IgD-negative memory B cell (primary cell): ENCODE results near the gene CH25H. TPM values are rescaled to one million over a fixed set of nuclear protein-coding genes. Genes with fewer than 3 reads are reported as not detected.
"Not testable (repeated sequence)": the region's sequence is repeated elsewhere in the genome, so short reads cannot be mapped to it uniquely, and the experiment has no call there.

Experiments
- H3K27ac Mint-ChIP-seq, 3 donors: one replicate each; pipeline ENCODE4 v1.8.0; 2020 to 2022; ENCODE audit warnings: mild to moderate bottlenecking in 3 of 3, mixed read lengths in 3 of 3, moderate library complexity in 1 of 3
- H3K27me3 Mint-ChIP-seq: one replicate; pipeline ENCODE4 v1.8.0; 2021; ENCODE audit warnings: mixed read lengths
- H3K36me3 Mint-ChIP-seq: one replicate; pipeline ENCODE4 v1.8.0; 2020; ENCODE audit warnings: mild to moderate bottlenecking, mixed read lengths
- H3K4me1 Mint-ChIP-seq, 3 donors: one replicate each; pipeline ENCODE4 v1.8.0; 2020 to 2022; ENCODE audit warnings: mixed read lengths in 3 of 3, mild to moderate bottlenecking in 1 of 3
- H3K4me3 Mint-ChIP-seq, 4 donors: one replicate each; pipeline ENCODE4 v1.8.0; 2020 to 2022; ENCODE audit warnings: mild to moderate bottlenecking in 4 of 4, mixed read lengths in 4 of 4, moderate library complexity in 3 of 4
- H3K9me3 Mint-ChIP-seq, 3 donors: one replicate each; pipeline ENCODE4 v1.8.0; 2020 to 2021; ENCODE audit warnings: mixed read lengths in 3 of 3, mild to moderate bottlenecking in 1 of 3
- polyA plus RNA-seq: library from polyadenylated mRNA; unstranded; fragments of 300-500 nt; fragmentation: Illumina TruSeq; gene quantifications from one replicate; pipeline ENCODE4 v1.2.3, GENCODE V29; 2021

CH25H gene, protein sequence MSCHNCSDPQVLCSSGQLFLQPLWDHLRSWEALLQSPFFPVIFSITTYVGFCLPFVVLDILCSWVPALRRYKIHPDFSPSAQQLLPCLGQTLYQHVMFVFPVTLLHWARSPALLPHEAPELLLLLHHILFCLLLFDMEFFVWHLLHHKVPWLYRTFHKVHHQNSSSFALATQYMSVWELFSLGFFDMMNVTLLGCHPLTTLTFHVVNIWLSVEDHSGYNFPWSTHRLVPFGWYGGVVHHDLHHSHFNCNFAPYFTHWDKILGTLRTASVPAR
- not detected for polyA plus RNA-seq

DNA sequence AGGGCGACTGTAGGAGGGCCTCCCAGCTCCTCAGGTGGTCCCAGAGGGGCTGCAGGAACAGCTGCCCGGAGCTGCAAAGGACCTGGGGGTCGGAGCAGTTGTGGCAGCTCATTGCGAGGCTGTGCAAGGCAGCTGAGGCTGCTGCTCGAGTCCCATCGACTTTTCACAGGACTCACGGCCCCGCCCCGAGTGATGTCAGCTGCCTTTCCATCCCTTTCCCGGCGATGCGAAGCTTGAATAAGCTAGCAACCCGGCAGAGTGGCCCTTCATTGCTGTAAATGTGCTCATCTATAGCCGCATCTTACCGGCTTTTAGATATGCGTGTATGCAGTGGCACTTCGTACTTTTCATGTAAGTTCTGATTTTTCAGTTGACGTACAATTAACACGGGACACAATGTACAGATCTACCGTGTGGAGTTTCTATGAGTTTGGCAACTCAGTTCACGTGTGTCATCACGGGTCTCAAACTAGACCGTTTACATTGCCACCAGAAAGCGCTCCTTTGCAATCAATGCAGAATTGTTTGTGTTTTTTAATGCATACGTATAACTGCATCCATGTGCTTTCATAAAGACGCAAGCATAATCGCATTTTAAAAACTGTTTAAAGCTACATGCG, at the start of gene CH25H:
Gene CH25H, minus strand, starts transcription at position 137 of the 620 bp plus-strand sequence. Its CDS starts 25 bp downstream, at position 112.
- Mint-ChIP-seq H3K4me1 (peaks cover 11 to 17% (median 17%) of the 10 kb centered on the region in 3 donors), H3K27me3 (peaks cover 40% of the 10 kb centered on the region), H3K36me3 (no peaks in the 10 kb centered on the region), H3K27ac (peak within 1 kb of the TSS in 1 of 3 donors; percentile 76), H3K9me3 (no peaks in the 10 kb centered on the region), H3K4me3 (peak within 1 kb of the TSS; percentile 69 to 94 (median 86))

DNA sequence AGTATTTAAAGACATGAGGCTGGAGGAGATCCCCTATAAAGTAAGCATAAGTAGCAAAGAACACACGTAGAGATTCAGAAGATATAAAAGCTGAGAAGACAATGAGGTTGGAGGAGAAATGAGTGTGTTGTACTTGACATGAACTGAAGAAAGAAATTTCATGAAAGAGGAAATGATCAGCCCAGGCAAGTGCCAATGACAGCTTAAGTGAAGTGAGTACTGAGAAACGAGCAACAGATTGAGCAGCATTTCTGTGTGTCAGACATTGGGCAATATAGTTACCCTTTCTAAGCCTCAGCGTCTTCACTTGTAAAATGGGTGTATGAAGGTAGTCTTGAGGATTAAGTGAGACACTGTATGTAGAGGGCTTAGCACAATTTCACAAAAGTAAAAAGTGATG, 49.2 kb upstream of the CH25H start:
- Mint-ChIP-seq H3K36me3 (peaks cover 5% of the 10 kb centered on the region), H3K9me3 (peaks cover 2 to 7% (median 6%) of the 10 kb centered on the region in 3 donors), H3K27ac (no peak overlapping the region), H3K27me3 (peaks cover 1% of the 10 kb centered on the region), H3K4me1 (peaks cover 0 to 5% (median 4%) of the 10 kb centered on the region in 3 donors), H3K4me3 (no peak overlapping the region)

DNA sequence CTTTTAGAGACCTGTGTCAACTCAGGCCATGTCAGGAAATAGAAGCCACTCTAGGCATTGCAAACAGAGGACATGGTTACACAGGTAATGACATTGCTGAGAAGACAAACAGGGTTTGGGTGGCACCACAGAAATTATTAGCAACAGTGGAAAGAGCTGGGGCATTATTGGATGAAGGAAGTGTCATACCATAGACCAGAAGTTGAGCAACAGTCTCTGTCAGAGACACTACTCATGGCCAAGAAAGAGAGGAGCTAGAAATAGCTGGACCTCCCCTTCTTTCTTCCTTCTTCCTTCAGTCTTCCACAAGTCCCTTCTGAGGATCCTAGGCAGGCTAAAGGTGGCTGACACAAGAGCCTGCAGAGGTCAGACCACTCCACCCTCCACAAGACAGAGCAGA, 48.7 kb upstream of the CH25H start:
- H3K27ac Mint-ChIP-seq, result no peak overlapping the region
- peaks cover 1% of the 10 kb centered on the region for H3K27me3 Mint-ChIP-seq
- peaks cover 5% of the 10 kb centered on the region for H3K36me3 Mint-ChIP-seq
- no peak overlapping the region for H3K4me3 Mint-ChIP-seq
- H3K4me1 Mint-ChIP-seq, result peaks cover 5 to 10% (median 7%) of the 10 kb centered on the region in 3 donors
- peaks cover 2 to 7% (median 6%) of the 10 kb centered on the region in 3 donors for H3K9me3 Mint-ChIP-seq

DNA sequence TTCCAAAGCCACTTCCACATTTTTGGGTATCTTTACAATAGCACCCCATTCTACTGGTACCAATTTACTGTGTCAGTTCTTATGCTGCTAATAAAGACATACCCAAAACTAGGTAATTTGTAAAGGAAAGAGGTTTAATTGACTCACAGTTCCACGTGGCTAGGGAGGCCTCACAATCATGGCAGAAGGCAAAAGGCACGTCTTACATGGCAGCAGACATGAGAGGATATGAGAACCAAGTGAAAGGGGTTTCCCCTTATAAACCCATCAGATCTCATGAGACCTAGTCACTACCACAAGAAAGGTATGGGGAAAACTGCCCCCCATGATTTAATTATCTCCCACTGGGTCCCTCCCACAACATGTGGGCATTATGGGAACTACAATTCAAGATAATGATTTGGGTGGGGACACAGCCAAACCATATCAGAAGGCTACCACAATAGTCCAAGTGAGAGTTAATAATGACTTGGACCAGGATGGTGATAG, 48.0 kb upstream of the CH25H start:
- H3K27ac Mint-ChIP-seq, H3K27me3 Mint-ChIP-seq, H3K9me3 Mint-ChIP-seq, H3K36me3 Mint-ChIP-seq: not testable (repeated sequence)
- peak overlapping the region in 1 of 4 donors; percentile 70 for H3K4me3 Mint-ChIP-seq
- peaks cover 7 to 13% (median 11%) of the 10 kb centered on the region in 3 donors for H3K4me1 Mint-ChIP-seq

DNA sequence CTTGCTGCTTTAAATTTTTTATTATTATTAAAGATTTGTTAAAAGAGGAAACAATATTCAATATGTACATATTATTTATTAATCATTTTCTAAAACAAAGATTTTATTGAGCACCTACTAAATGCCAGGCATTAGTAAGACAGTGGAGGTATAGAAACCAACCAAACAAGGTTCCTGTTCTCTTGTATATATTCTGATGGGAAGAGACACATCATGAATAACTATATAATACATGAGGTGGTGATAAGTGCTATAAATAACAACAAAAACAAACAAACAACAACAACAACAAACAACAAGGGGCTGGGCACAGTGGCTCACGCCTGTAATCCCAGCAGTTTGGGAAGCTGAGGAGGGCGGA, 45.1 kb upstream of the CH25H start:
- H3K27me3 Mint-ChIP-seq, result peaks cover 1% of the 10 kb centered on the region
- H3K36me3 Mint-ChIP-seq, result peaks cover 3% of the 10 kb centered on the region
- peaks cover 17 to 23% (median 23%) of the 10 kb centered on the region in 3 donors for H3K4me1 Mint-ChIP-seq
- peak overlapping the region in 2 of 3 donors; percentile 80 to 83 for H3K27ac Mint-ChIP-seq
- H3K4me3 Mint-ChIP-seq, result peak overlapping the region in 1 of 4 donors; percentile 96
- peaks cover 2 to 7% (median 6%) of the 10 kb centered on the region in 3 donors for H3K9me3 Mint-ChIP-seq

DNA sequence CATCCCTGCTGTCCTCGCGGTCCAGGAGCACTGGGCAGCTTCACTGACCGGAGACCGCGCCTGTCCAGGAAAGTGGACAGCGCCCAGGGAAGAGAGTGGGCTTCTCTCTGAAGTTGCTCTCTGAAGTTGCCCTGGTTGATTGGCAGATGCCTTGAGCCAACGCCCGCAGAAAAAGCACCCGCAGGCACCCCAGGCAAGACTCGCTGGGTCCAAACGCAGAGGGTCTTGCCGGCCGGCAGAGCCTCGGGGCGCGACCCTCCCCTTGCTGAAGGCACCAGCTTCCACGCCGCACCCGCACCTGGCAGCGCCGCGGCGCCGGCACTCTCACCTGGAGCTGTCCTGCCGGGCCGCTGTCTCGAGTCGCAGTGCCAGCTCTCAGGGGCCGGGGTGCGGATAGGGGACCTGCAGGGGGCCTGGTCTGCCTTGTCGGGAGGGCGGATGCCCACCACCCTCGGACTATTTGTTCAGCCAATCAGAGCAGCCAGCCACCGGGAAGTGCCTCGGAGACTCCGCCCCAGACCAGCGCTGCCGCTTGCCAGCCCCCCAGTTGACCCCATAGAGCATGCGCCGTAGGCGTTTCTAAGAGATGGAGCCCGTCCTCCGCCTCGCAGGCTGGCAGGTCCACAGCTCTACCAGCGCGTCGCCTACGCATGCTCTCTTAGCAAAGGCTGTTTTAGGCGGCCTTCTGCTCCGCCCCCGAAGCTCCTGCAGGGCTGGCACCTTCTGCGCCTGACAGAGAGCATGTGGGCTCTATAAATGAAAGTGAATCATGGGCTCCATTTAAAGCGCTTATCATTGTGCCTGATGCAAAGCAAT, 44.5 kb upstream of the CH25H start, which contains the start of gene LIPA:
Gene LIPA, minus strand, starts transcription at position 367 of the 816 bp plus-strand sequence. CDS start 4,127 bp downstream, outside the sequence.
- H3K4me1 Mint-ChIP-seq, result peaks cover 17 to 23% (median 23%) of the 10 kb centered on the region in 3 donors
- no peaks in the 10 kb centered on the region for H3K27me3 Mint-ChIP-seq
- H3K4me3 Mint-ChIP-seq, result peak within 1 kb of the TSS; percentile 88 to 96 (median 96)
- peak within 1 kb of the TSS; percentile 35 to 83 (median 80) for H3K27ac Mint-ChIP-seq
- peaks cover 3% of the 10 kb centered on the region for H3K36me3 Mint-ChIP-seq
- H3K9me3 Mint-ChIP-seq, result peaks cover 2 to 7% (median 6%) of the 10 kb centered on the region in 3 donors

DNA sequence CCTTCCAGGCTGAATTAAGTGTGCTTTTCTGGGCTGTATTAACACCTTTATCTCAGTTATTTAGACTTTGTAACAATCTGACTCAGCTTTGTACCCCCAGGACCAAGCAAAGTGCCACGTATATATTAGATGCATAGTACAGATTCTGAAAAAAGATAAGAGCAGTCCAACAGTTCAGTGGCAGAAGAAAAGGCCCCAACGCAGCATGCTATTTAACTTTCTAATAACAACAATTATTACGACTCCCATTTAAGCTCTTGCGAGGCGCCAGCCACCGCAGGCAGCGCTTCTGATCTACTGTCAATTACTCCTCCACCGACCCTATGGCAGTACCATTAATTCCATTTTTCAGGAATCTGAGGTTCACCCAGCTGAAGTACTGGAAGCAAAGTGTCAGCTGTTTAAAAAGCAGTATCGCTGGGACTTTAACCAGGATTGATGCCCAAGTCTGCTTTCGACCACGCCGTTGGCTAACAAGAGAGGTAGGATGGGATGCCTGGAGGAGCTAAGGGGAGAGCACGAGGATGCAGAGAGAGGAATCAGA, 43.8 kb upstream of the CH25H start:
- Mint-ChIP-seq H3K4me1 (peaks cover 19 to 25% (median 25%) of the 10 kb centered on the region in 3 donors), H3K27me3 (no peaks in the 10 kb centered on the region), H3K36me3 (peaks cover 4% of the 10 kb centered on the region), H3K9me3 (peaks cover 2 to 7% (median 6%) of the 10 kb centered on the region in 3 donors), H3K27ac (peak overlapping the region in 2 of 3 donors; percentile 78 to 83), H3K4me3 (peak overlapping the region; percentile 88 to 96 (median 96))

DNA sequence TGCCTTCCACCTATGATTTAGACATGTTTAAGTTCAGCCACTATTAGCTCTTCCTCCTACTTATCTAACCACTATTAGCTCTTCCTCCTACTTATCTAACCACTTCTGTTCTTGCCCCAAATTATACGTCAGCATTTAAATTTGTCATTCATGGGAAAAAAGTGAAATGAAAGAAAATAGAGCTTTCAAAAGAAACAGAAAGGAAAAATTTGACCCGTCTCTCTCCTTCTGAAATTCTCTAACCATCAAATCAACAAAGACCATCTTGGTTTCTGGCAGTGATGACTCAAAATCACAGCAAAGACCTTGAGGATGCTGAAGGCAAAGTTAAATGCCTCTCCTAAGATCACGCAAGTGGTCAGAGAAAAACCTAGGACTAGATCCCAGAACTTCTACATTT, 41.9 kb upstream of the CH25H start:
- H3K4me1 Mint-ChIP-seq, result peaks cover 30 to 37% (median 32%) of the 10 kb centered on the region in 3 donors
- H3K27me3 Mint-ChIP-seq, result no peaks in the 10 kb centered on the region
- H3K36me3 Mint-ChIP-seq, result peaks cover 3% of the 10 kb centered on the region
- H3K4me3 Mint-ChIP-seq, result peak overlapping the region in 1 of 4 donors; percentile 77
- peak overlapping the region in 1 of 3 donors; percentile 23 for H3K27ac Mint-ChIP-seq
- H3K9me3 Mint-ChIP-seq, result no peaks in the 10 kb centered on the region

DNA sequence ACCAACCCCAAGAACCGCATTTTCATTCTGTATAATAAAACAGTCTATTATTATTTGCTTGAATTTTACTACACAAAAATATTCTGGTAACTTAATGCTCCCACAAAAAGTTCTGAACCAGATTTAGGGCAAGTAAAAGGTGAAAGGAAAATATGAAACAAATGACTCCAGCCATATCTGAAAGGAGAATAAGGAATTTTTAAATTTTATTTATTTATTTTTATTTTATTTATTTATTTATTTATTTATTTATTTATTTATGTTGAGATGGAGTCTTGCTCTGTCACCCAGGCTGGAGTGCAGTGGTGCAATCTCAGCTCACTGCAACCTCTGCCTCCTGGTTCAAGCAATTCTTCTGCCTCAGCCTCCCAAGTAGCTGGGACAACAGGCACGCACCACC, 40.5 kb upstream of the CH25H start:
- not testable (repeated sequence) for H3K36me3 Mint-ChIP-seq, H3K9me3 Mint-ChIP-seq, H3K27ac Mint-ChIP-seq, H3K27me3 Mint-ChIP-seq
- Mint-ChIP-seq H3K4me3 (peak overlapping the region in 1 of 4 donors; percentile 11), H3K4me1 (peaks cover 41 to 50% (median 42%) of the 10 kb centered on the region in 3 donors)

DNA sequence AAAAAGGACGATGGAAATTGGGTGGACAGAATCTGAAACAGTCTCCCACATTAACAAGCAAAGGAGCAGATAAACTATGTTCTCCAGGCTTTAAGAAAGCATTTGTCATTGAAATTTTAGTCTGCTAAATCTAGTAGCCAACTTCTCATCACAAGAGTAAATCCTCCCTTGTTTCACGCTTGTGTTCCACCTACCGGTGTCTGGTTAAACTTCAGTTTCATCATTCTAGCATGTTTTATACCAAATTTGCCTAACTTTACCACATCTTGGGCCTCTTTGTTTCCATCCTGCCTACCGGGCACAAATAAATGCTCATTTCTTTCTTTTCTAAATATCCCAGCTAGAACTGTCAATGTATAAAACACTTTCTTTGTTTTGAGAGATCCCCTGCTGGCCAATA, 38.7 kb upstream of the CH25H start:
- no peaks in the 10 kb centered on the region for H3K27me3 Mint-ChIP-seq
- no peaks in the 10 kb centered on the region for H3K9me3 Mint-ChIP-seq
- peak overlapping the region in 2 of 4 donors; percentile 7 to 46 for H3K4me3 Mint-ChIP-seq
- H3K4me1 Mint-ChIP-seq, result peaks cover 45 to 52% (median 46%) of the 10 kb centered on the region in 3 donors
- H3K27ac Mint-ChIP-seq, result no peak overlapping the region
- H3K36me3 Mint-ChIP-seq, result peaks cover 3% of the 10 kb centered on the region

DNA sequence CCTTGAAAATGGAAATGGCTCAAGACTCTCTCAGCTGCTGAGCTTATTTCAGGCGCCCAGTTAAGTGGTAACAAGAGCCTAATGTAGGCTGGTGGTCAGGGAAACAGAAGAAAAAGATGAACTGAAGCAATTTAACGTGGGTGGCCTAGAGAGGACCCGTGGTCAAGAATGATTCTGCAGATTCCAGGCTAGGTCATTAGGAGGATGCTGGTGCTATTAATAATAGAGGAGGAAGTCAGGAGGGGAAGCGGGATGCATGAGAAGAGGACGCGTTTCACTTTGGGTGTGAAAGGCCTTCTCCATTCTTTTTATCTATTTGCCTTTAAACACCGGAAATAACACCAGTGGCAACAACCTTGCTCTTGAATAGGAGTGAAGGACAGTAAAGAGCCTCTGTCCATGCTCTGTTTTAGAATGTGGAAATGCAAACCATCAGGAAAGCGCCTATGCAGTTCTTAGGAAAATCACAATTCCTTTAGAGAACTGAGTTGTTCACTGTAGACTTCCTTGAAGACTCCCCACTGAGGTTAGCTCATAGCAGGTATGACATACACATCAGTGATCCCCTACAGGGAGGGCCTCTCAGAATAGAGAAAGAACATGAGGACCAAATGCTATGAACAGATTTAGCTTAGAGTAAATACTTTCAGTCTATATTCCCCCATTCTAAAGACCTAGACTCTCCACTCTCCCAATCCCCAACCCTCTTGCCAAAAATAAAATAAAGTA, 35.9 kb upstream of the CH25H start:
- Mint-ChIP-seq H3K9me3 (no peaks in the 10 kb centered on the region), H3K27me3 (no peaks in the 10 kb centered on the region), H3K4me3 (peak overlapping the region in 2 of 4 donors; percentile 61 to 72), H3K27ac (no peak overlapping the region), H3K36me3 (peaks cover 8% of the 10 kb centered on the region), H3K4me1 (peaks cover 27 to 36% (median 32%) of the 10 kb centered on the region in 3 donors)

DNA sequence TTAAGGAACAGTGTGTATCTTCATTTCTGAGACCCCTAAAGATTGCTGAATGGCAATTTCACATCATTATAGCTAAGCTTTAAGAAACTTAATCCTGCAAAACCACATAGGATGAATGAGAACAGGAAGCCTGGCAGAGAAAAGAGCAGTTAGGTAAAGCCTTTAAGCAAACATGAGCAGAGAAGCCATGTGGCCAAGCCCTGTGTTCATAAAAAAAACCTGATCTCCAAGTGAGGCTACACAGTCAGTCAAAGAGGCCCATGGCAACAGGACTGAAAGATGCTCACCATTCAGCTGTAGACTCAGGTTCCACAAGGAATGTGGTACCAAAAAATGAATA, 35.2 kb upstream of the CH25H start:
- no peak overlapping the region for H3K27ac Mint-ChIP-seq

DNA sequence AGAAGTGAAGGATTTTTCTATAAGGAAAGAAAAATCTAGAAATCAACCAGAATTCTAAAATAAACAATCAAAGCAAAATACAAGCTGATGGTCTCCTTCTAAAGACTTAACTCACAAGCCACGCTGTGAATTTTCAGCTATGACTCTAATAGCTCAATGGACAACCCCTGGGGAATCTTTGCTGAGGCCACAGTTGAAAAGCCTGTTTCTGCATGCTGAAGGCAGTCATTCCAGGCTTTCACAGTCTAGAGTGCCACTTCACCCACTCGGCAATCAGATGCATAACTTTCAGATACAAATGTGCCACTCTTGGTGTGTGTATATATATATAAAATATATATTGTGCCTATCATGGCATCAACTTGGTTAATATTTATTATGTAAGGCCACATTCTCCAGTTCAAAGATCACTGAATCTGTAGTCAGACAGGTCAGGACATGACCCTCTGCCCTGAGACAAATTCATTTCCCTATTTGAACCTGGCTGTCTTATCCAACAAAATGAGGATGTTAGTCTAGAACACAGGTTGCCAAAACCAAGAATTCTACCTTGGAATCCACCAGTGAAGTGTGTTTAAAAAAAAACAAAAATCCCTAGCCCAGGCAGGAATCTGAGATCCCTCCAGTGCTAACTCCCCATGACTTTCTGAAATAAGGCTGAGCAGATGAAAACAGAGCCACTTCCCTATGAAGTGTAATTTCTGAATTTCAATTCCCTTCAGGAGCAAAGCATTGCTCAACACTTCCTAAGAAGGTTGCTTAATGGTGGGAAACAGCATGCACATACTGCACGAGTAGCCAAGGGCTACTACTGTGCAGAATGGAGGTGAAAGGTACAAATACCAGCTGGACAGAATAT, 34.6 kb upstream of the CH25H start:
- Mint-ChIP-seq H3K4me1 (peaks cover 27 to 36% (median 32%) of the 10 kb centered on the region in 3 donors), H3K27me3 (no peaks in the 10 kb centered on the region), H3K27ac (no peak overlapping the region), H3K9me3 (no peaks in the 10 kb centered on the region), H3K36me3 (peaks cover 8% of the 10 kb centered on the region), H3K4me3 (peak overlapping the region in 1 of 4 donors; percentile 24)

More for the DNA sequence above, 35.2 kb upstream of the CH25H start:
- Mint-ChIP-seq H3K4me1 (peaks cover 27 to 36% (median 32%) of the 10 kb centered on the region in 3 donors), H3K4me3 (peak overlapping the region in 1 of 4 donors; percentile 24), H3K36me3 (peaks cover 8% of the 10 kb centered on the region), H3K27me3 (no peaks in the 10 kb centered on the region), H3K9me3 (no peaks in the 10 kb centered on the region)
